Muscle of leg (tissue), 11 donors: ENCODE results near the gene HSBP1. TPM values are rescaled to one million over a fixed set of nuclear protein-coding genes. Genes with fewer than 3 reads are reported as not detected.

Experiments
- DNase-seq: peaks from one replicate; pipeline ENCODE4 v3.0.0; 2013
- H3K27ac ChIP-seq: one replicate; pipeline ENCODE4 v1.5.1; 2013; ENCODE audit warnings: mild to moderate bottlenecking, low read length, control low read depth
- H3K27me3 ChIP-seq: one replicate; pipeline ENCODE4 v1.6.1; 2013; ENCODE audit warnings: low read length; ENCODE audit not compliant: control insufficient read depth, insufficient read depth
- H3K36me3 ChIP-seq: one replicate; pipeline ENCODE4 v1.6.1; 2013; ENCODE audit warnings: low read length; ENCODE audit not compliant: control insufficient read depth, insufficient read depth
- H3K4me1 ChIP-seq: one replicate; pipeline ENCODE4 v1.6.1; 2013; ENCODE audit warnings: low read length; ENCODE audit not compliant: control insufficient read depth, insufficient read depth
- H3K4me3 ChIP-seq: one replicate; pipeline ENCODE4 v1.5.1; 2013; ENCODE audit warnings: low read length, control low read depth
- H3K9me3 ChIP-seq: replicated peaks from 2 replicates; pipeline ENCODE4 v1.6.1; 2013; ENCODE audit warnings: low read depth, low read length; ENCODE audit not compliant: control insufficient read depth
- WGBS: methylation state at CpG from one replicate; pipeline ENCODE4 v1.1.5; 2013; ENCODE audit warnings: missing lambda C conversion rate; ENCODE audit not compliant: insufficient coverage; 5-methylcytosine and 5-hydroxymethylcytosine counted together
- polyA plus RNA-seq, 8 donors: library from polyadenylated mRNA; unstranded; fragments of 120-200 nt; gene quantifications; one replicate each; pipeline versions ENCODE4 v1.2.1 to v1.2.3, GENCODE V29; 2013; ENCODE audit warnings: inconsistent platforms in 1 of 8, low replicate concordance in 1 of 8; ENCODE audit not compliant: insufficient read length in 8 of 8, insufficient read depth in 1 of 8
- total RNA-seq: library from RNA; stranded (reverse); fragments of 120-200 nt; gene quantifications from one replicate; pipeline ENCODE4 v1.2.4, GENCODE V29; 2013

HSBP1 gene
- total and polyA plus RNA-seq, 9 donors = 116 to 139 (median 125) TPM

DNA sequence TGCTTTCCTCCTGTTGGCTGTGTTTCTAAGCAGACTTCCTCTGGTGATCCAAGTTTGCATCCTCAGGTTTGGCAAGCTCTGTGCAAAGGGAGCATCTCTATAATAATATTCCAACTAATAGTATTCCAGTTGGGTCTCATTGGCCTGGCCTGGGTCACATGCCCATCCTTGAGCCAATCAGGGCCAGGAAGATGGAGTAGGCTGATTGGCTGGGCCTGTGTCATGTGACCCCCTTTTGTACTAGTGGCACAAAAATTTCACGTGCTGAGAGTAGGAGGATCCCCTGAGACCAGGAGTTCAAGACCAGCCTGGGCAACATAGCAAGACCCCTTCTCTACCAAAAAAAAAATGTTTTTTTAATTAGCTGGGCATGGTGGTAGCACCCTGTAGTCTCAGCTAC lies 55.9 kb downstream of the HSBP1 start:
- H3K4me1 ChIP-seq = no peaks in the 10 kb centered on the region
- no peak overlapping the region for H3K27ac ChIP-seq
- no CpG with 5 or more reads among the region's 1 CpG for WGBS
- H3K4me3 ChIP-seq = no peak overlapping the region
- H3K27me3 ChIP-seq = no peaks in the 10 kb centered on the region
- H3K9me3 ChIP-seq = no peaks in the 10 kb centered on the region
- DNase-seq = no peak
- no peaks in the 10 kb centered on the region for H3K36me3 ChIP-seq

Other genes with a start within 250 kb of the HSBP1 start
- 3.8 TPM for gene MLYCD, start 91.1 kb downstream of the HSBP1 start, total RNA-seq
- 1 to 10 TPM; 2.6 to 6.3 (median 4.0) TPM for gene MLYCD, start 91.1 kb downstream of the HSBP1 start, polyA plus RNA-seq
- gene OSGIN1, start 145.3 kb downstream of the HSBP1 start, total RNA-seq = 0.18 TPM
- gene OSGIN1, start 145.3 kb downstream of the HSBP1 start, polyA plus RNA-seq = under 1 TPM; 0.24 to 0.88 (median 0.52) TPM
- gene NECAB2, start 160.3 kb downstream of the HSBP1 start, total RNA-seq = 0.22 TPM
- gene NECAB2, start 160.3 kb downstream of the HSBP1 start, polyA plus RNA-seq = 1 to 10 TPM in 2 of 8 donors, under 1 TPM in 6; 0.53 to 1.5 (median 0.87) TPM
- not detected for gene SLC38A8, start 234.8 kb downstream of the HSBP1 start, total RNA-seq
- not detected for gene SLC38A8, start 234.8 kb downstream of the HSBP1 start, polyA plus RNA-seq